Measurements from ENCODE around the gene PLD4. TPM values are rescaled to one million over a fixed set of nuclear protein-coding genes. Genes with fewer than 3 reads are reported as not detected.

PLD4 gene
- total RNA-seq, 1 donor: 0.09 TPM

DNA sequence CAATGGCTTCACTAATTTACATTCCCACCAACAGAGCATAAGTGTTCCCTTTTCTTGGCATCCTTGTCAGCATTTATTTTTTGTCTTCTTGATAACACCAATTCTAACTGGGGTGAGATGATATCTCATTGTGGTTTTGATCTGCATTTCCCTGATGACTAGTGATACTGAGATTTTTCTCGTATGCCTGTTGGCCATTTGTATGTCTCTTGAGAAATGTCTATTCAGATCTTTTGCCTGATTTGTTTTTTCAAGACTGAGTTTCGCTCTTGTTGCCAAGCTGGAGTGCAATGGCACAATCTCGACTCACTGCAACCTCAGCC, 4.7 kb upstream of the PLD4 start:
- no peak for DNase-seq (ENCODE audit: low read depth)
- TF ChIP-seq, protein P1, sequence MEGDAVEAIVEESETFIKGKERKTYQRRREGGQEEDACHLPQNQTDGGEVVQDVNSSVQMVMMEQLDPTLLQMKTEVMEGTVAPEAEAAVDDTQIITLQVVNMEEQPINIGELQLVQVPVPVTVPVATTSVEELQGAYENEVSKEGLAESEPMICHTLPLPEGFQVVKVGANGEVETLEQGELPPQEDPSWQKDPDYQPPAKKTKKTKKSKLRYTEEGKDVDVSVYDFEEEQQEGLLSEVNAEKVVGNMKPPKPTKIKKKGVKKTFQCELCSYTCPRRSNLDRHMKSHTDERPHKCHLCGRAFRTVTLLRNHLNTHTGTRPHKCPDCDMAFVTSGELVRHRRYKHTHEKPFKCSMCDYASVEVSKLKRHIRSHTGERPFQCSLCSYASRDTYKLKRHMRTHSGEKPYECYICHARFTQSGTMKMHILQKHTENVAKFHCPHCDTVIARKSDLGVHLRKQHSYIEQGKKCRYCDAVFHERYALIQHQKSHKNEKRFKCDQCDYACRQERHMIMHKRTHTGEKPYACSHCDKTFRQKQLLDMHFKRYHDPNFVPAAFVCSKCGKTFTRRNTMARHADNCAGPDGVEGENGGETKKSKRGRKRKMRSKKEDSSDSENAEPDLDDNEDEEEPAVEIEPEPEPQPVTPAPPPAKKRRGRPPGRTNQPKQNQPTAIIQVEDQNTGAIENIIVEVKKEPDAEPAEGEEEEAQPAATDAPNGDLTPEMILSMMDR (IDR thresholded peaks at IDR 0.05; ENCODE audit: insufficient read depth, low read length): no peak

DNA sequence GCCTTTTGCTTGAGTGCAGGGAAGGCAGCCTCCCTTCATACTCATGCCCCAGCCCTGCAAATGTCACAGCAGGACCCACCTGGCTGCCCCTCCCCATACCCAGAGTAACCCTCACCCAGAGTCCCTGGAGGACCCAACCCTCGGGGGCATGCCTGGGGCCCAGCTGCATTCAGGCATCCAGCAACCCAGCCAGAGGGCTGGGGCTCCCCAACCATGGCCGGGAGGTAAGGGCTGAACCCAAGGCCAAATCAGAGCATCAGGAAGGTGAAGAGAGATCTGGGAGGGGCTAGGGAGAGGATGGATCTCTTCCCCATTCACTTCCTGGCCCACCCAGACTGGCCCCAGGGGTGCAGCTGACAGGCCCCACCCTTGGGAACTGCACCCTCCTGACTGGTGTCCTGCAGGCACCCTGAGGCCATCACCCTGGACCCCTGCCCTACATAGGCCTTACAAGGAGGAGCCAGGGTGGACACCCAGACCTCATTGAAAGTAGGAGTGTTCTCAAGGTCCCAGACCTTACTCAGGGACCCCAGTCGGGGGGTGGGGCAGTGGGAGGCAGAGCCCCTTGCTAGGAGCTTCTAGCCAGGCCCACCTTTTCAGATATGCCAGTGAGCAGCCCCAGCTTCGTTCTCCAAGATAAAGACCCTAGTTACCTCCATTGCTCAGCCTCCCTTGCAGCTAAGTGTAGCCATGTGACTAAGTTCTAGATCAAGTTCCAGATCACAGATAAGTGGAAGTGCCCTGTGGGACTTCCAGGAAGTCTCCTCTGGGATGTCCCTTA, 849 bp upstream of the PLD4 start:
- H3K4me3 ChIP-seq (ENCODE audit: low read depth, low read length): no peak overlapping the region
- TF ChIP-seq, protein P1 (IDR thresholded peaks at IDR 0.05; ENCODE audit: insufficient read depth, low read length): no peak
- DNase-seq (ENCODE audit: low read depth): no peak

More for the DNA sequence above, 4.7 kb upstream of the PLD4 start:
- no peak overlapping the region for H3K4me3 ChIP-seq (ENCODE audit: low read depth, low read length)

GRCh38 chr14:104925214-104925854, 655 bp downstream of the PLD4 start:
- TF ChIP-seq, protein P1 (IDR thresholded peaks at IDR 0.05; ENCODE audit: insufficient read depth, low read length): no peak

GRCh38 chr14:104925855-104926609, 1.4 kb downstream of the PLD4 start:
- TF ChIP-seq, protein P1 (IDR thresholded peaks at IDR 0.05; ENCODE audit: insufficient read depth, low read length): no peak
- DNase-seq (ENCODE audit: low read depth): no peak
- no peak overlapping the region for H3K4me3 ChIP-seq (ENCODE audit: low read depth, low read length)

More at GRCh38 chr14:104925214-104925854, 655 bp downstream of the PLD4 start:
- no peak overlapping the region for H3K4me3 ChIP-seq (ENCODE audit: low read depth, low read length)
- no peak for DNase-seq (ENCODE audit: low read depth)

DNA sequence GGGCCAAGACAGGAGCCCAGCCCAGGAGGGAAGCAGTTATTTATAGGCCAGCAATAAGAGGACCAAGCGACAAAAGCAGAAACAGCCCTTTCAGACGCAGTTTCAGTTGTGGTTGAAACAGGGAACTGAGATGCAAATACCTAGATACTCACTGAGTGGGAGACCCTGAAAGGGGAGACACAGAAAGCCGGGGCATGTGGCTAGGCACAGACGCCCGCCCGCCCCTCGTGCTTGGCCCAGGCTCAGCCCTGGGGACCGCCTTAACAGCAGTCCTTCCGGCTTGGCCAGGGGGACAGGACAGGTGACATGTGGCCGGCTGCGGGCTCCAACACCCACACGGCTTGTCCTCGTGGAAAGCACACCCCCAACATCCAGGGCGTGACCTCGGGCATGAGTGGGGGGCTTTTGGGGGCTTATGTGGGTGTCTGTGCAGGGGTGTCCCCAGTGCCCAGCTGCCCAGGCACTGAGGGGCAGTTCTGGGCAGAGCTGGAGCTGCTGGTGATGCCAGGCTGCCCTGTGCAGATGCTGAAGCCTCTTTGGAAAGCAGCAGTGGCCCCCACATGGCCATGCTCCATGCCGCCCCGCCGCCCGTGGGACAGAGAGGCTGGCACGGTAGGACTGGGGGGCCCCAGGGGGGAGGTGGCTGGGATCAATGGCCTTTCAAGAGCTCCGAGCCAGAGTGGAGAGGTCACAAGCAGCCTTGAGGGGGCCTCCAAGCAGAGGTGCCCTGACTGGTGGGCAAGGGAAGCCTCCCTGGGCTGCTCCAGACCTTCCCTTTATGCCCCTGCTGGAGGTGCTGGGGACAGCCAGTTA, 2.1 kb downstream of the PLD4 start:
- TF ChIP-seq, protein P1 (IDR thresholded peaks at IDR 0.05; ENCODE audit: insufficient read depth, low read length): no peak
- no peak overlapping the region for H3K4me3 ChIP-seq (ENCODE audit: low read depth, low read length)
- no peak for DNase-seq (ENCODE audit: low read depth)

DNA sequence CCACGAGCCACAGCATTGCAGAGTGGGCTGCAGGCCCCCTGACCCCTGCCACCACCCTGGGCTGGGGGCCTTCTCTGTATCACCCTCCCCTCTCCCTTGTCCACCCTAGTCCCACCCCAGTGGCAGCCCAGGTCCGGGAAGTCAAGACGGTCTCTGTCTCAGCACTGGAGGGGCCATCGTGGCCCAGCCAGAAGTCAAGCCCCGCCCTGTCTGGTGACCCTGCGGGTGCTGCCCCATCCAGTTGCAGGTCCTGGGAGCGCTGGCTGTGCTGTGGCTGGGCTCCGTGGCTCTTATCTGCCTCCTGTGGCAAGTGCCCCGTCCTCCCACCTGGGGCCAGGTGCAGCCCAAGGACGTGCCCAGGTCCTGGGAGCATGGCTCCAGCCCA, 2.7 kb downstream of the PLD4 start:
- DNase-seq (ENCODE audit: low read depth): no peak
- TF ChIP-seq, protein P1 (IDR thresholded peaks at IDR 0.05; ENCODE audit: insufficient read depth, low read length): no peak
- H3K4me3 ChIP-seq (ENCODE audit: low read depth, low read length): no peak overlapping the region

Data from fibroblast of the aortic adventitia (primary cell).